Muscle of arm (tissue), 12 donors: ENCODE measurements around the gene ASB10. TPM values are rescaled to one million over a fixed set of nuclear protein-coding genes. Genes with fewer than 3 reads are reported as not detected.

Experiments used
- DNase-seq: peaks from one replicate; pipeline ENCODE4 v3.0.0-alpha.2; 2013
- polyA plus RNA-seq, 12 donors: library from polyadenylated mRNA; unstranded; fragments of 120-200 nt; gene quantifications; one replicate each; pipeline ENCODE4 v1.2.1, GENCODE V29; 2013; ENCODE audit not compliant: insufficient read length in 12 of 12

The ASB10 gene
- polyA plus RNA-seq, 12 donors, result 1.7 to 6.3 (median 3.3) TPM; not detected in 2

- DNase-seq, result no peak
These were observed 2.0 kb upstream of the ASB10 start for GRCh38 chr7:151189038-151189437.

- DNase-seq, result no peak
These were observed 1.1 kb upstream of the ASB10 start for GRCh38 chr7:151188252-151188542.

- DNase-seq, result no peak
These were observed 580 bp upstream of the ASB10 start for GRCh38 chr7:151187409-151188251.

DNA sequence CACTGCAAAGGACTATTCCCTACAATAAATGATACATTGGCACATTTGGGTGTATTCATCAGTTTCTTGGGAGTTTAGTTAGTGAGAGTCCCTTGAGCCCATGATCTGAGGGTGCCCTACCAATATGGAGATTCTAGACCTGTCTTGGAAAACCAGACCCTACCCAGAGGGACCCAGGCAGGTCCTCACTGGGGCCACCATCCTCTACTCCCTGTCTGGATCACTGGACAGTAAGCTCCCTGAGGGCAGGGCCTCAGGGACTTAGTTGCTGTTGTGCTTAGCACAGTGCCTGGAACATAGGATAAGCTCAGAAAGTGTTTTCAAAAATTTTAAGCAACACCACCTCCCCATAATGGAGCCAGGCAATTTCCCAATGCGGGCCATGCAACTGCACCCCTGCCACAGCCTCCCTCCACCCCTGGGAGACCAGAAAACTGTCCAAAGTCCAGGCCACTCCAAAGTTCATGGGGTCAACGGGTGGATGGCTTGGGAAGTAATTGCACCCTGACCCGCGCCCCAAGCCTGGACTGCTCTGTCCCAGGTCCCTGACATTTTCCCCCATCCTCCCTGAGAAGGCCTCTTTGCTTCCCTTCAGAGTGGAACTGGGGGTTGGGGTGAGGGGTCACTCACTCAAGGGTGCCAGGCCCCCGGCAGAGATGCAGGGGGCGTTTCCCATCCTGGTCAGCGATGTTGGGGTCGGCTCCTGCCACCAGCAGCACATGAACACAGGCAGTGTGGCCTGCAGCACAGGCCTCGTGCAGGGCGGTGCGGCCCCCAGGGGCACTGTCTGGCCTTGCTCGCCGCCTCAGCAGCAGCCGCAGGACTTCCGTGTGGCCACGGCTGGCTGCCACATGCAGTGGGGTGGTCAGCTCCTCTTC, 1.0 kb downstream of the ASB10 start:
- DNase-seq, result no peak

DNA sequence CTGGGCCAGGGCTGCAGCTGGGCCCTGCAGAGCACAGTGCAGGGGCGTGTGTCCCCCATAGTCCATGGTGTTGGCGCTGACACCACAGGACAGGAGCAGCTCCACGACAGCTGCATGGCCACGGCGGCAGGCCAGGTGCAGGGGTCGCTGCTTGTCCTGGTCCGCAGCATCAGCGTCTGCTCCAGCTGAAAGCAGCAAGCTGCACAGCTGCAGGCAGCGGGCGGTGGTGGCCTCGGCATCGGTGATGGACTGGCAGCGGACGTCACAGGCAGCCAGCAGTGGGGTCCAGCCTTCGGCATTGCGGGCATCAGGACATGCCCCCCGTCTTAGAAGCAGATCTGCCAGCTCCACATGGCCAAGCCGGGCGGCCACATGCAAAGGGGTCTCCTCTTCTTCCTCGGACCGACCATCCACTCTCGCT, 6.0 kb downstream of the ASB10 start:
- DNase-seq, result no peak

DNA sequence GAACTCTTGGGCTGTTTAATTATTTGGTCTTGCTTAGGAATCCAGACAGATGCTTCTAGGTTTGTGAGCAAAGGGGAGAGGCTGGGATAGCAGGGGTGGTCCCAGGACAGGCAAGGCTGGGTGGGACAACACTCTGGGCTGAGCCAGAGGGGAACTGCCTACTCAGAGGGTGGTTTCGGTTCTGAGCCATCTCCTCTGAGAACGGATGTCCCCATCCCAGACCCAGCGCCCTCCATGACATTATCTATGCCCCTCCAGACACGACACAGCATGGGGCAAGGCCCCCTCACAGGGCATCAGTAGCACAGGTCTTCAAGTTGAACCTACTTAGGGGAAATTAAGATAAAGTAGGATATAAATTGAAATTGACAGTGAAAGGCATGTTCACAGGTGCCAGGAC, 7.1 kb downstream of the ASB10 start:
- DNase-seq, result no peak

DNA sequence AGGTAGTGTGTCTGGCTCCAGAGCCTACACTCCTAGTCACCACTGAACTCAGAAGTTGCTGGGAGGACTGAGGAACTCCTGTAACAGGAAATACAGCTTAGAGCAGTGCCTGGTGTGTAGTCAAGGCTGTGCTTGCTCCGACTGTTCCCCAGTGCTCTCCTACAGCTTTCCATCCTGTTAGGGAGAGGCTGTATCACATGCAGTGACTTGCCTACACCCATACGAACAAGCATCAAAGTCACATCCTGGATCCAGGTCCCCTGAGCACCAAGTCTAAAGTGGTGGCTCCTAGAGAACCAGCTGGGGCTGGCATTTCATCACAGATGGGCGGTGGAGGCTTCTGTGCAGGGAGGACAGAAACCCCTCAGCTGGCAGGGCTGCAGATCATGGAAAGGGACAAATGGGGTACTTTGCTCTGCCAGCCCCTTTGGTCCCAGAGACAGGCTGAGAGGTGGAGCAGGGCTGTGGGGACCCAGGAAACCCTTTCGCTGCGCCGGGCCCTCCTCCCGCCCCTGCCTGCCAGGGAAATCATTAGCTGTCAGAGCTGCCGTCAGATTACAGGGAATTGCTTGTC, 7.7 kb downstream of the ASB10 start:
- DNase-seq, result no peak

DNA sequence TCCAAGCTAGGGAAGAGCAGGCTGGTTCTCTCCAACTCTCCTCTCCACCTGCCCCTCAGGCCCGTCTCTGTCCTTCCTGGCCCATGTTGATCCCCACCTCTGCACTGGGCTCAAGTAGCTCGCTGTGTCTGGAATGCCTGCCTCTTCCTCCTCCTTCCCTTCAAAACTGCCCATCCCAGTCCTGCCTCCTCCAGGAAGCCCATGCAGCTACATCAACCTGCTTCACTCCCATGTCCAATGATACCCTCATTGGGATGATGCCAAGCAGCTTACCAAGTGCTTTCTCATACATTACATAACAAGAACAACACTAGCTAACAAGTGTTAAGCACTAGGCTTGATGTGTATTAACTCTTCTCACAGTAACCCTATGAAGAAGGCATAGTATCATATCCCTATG, 8.2 kb downstream of the ASB10 start:
- no peak for DNase-seq

- no peak for DNase-seq
These were observed 8.8 kb downstream of the ASB10 start for GRCh38 chr7:151178236-151178635.

DNA sequence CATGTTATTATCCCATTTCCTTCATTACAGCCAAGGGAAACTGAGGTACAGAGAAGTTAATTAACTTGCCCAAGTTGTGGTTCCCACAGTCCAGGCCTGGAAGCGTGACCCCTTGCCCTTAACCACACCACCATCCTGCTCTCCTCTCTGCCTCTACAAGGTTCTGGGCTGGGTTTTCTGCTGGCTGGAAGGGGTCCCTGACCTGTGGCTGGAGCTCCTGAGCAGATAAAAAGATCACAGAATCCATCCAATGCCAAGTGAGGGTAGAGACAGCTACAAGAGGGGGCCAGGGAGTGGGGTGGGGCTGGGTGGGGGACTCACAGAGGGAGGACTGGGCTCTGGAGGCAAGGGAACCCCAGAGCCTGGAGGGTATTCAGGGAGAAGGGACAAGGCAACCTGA, 9.7 kb downstream of the ASB10 start:
- DNase-seq, result no peak

- DNase-seq, result no peak
These were observed 10.6 kb downstream of the ASB10 start for GRCh38 chr7:151176401-151176800.

DNA sequence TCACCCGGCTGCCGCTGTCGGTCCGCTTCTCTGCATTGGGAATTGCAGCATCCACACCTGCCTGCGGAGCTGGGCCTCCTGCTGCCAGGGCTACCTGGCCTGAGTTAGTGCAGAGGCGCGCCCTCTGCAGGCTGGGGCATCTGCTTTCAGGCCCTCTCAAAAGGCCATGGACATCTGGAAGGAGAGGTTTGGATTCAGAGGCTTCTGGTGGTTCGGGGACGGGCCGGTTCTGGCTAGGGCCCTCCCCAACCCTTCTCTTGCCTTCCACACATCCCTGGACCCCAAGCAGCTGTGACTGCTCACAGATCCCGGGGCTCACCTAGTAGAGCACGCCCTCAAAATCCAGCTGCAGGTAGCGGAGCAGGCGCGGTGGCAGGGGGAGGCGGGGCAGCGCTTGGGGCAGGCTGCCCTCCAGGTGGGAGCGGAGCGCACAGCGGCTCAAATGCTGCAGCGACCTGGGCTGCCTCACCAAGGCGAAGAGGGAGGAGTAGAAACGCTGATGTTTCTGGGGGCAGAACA, 11.2 kb downstream of the ASB10 start:
- no peak for DNase-seq

GRCh38 chr7:151175047-151175792, 11.8 kb downstream of the ASB10 start:
- no peak for DNase-seq

DNA sequence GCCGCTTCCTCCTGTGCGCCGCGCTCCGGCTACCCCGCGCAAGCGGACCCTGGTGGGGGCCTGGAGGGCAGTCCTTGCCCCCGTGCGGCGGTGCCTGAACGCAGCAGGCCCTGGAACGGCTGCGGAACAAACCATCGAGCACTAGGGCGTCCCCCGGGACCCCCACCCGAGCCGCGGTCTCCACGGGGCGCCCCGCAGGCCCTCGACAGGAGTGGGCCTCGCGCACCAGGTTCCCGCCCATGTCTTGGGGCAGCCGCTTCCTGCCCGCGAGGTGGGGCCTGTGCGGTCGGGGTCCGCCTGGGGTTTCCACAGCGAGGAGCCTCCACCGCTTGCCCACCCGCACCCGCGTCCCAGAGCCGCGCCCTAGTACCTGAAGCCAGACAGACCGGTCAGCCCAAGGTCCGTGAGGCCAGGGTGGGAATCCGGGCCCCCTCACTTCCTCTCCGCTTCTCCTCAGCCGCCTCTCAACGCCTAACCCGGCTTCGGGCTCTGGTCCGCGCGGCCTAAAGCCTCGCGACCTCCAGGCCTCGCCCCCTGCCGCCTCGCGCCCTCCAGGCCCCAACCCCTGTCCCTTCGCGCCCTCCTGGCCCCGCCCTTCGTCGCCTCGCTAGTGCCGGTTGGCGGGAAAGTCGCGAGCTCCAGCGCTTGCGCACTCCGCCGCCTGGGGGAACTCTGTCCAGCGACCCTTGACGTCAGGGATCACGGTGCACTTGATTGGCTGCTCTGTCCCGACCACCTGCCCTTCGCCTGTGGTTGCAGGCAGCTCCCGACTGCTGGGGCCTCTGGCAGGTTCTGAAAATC, 12.6 kb downstream of the ASB10 start:
- DNase-seq, result peak; percentile 55

GRCh38 chr7:151173386-151174245, 13.4 kb downstream of the ASB10 start:
- no peak for DNase-seq

DNA sequence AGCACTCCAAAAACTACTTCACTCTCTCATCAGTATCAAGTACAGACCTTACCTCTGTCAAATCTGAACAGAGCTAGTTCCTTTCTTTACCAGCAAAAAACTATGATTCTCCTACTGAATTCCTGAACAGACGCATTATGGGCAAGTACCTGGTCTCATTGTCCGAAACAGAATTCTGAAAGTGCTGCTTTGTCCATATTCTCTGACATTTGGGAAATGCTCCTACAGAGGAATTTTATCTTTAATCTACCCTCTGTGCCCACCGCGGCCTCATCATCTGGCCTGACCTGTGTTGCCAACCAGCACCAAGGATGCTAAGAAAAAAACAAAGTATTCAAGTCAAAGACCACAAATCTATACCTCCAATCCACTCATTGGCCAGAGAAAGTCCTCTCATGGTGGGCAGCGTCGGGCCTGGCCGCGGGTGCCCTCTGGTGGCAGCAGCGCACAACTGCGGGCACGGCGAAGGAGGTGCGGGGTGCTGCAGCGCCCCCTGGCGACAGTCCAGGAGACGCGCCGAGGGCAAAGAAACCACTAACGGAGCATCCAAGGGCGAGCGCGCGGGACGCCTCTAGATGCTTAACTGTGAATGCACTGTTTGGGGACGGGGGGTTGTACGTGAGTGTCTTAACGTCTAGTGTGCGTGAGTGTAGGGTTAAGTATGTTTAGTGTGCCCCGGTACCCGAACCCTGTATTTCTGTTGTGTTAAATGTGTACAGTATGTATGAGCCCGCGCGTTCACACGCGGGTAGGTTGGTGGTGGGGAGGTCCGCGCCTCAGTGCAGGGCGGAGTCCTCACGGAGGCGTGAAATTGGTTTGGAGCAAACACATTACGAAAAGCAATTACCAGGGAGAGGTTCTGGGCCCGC, 14.5 kb downstream of the ASB10 start:
- peak; percentile 74 for DNase-seq

GRCh38 chr7:151168787-151169162, 18.3 kb downstream of the ASB10 start:
- no peak for DNase-seq

DNA sequence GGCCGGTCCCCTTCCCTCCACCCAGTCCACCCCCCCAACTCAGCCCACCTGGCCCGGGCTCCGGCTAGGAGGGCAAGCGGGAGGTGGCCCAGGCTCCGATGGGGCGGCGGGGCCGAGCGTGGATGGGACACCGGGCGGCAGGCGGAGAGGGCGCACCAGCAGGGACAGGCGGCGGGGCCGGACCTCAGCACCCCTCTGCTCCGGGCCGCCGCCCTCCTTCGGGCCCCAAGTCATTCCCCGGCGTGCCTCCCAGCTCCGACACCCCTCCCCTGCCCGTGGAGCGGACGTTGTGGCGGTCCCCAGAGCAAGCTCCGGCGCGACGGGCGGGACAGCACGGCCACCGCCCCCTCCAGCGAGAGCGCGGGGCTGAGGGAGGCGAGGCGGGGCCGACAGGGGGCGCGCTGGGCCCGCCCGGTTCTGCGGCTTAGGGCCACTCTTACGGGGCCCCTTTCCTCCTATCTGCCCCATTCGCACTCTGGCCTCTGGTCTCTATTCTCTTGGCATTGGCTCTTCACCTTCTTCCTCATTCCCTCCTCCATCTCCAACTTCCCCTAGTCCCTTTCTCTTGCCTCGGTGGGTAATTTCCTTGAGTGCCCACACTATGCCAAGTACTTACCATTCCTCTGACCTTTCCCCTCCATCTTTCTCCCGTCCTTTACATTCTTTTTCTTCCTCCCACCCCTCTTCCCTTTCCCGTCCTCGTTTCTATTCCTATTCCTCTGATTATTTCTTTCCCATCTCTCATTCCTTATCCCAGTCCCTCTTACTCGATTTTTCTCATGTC, 18.9 kb downstream of the ASB10 start:
- no peak for DNase-seq
